Activated naive CD8-positive, alpha-beta T cell treated with anti-CD3 and anti-CD28 coated beads, Interleukin-2, amount 50 U/mL, for 16 hours (primary cell): ENCODE results near the gene FAM162B.
"Not testable (repeated sequence)": the region's sequence is repeated elsewhere in the genome, so short reads cannot be mapped to it uniquely, and the experiment has no call there.

Experiments
- DNase-seq: peaks from one replicate; pipeline ENCODE4 v3.0.0-alpha.2; 2020; ENCODE audit warnings: low read depth, low spot score

The FAM162B gene

DNA sequence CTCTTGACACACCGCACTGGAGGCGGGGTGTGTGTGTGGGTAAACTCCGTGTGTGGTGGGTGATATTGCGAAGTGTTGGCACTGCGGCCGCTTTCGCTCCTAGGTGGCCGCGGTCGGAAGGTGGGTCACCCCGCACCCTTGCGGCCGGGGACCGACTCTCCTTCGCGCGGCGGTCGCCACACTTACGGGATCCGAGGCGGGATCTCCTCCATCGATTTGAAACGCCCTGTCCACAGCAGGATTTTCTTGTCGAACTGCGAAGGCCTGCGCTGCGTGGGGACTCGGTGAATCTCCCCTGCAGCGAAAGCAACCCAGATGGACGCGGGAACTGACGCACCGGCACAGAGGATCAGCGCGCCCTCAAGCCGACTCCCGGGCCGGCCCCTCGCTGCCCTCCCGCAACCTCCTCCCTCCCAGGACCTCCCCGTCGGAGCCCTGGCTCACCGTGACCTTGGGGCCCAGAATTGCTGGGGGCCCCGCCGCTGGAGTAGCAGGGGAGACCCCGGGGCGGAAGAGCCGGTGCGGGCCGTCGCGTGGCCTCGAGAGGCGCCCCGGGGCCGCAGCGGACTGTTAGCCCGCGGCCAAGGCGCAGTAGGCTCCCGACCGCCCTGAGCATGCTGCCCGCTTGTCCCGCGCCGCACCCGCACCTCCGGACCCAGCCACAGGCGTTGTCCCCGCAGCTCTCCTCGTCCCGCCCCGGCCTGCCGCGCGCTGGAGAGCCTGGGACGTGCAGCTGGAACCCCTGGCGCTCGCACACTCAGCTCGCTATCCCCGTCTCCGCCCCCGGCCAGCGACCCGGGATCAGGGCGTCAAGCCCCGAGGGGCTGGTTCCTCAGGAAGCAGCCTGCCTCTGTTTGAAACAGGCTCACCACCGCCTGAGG is at the start of gene FAM162B:
Gene FAM162B (minus strand): TSS at position 759 of the 881 bp plus-strand sequence. CDS start 143 bp downstream, at position 616.
- no peak for DNase-seq

DNA sequence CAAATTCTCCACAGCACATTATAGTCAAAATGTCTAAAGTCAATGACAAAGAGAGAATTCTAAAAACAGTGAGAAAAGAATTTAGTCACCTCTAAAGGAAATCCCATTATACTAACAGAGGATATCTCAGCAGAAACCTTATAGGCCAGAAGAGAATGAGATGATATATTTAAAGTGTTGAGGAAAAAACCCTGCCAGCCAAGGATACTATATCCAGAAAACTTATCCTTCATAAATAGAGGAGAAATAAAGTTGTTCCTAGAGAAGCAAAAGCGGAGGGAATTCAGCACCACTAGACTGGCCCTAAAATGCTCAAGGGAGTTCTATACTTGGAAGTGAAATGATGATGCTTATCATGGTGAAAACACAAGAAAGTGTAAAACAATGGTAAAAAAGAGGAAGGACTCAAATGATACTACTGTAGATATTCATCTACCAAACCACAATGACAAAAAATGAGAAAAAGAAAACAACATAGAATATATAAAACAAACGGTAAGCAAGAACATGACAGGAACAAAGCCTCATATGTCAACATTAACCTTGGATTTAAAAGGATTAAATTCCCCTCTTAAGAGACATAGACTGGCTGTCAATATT is 46.6 kb upstream of the FAM162B start:
- no peak for DNase-seq

DNA sequence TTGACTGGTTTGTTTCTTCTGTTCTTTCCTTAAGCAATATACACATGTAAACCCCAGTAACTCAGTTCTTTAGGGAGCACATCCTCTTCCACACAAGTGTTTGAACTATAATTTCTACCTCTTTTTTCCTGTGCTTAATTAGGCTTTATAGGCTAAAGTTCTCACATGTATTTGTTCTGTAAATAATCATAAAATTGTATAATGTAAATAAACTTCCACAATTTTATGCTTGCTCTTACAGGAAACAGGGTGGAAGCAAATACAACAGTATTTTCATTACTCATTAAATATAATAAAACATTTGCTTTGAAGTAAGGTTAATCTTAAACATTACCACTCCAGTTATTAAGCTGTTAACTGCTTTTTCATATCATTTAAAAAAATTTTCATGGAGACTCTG is 36.5 kb upstream of the FAM162B start:
- DNase-seq, result no peak

DNA sequence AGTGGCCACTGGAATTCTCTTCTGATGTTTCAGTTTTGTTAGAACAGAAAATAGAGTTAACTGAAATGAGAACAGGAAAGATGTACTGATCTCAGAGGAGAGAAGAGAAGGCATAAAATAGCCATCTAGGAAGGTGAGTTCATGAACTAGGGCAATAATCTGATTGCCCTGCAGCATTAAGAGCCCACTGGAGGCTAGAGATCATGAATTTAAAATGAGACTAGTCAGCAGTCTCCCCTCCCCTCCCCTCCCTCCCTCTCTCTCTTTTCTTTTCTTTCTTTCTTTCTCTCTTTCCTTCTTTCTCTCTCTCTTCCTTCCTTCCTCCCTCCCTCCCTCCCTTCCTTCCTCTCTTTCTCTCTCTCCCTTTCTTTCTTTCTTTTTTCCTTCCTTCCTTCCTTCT is 34.4 kb upstream of the FAM162B start:
- no peak for DNase-seq

DNA sequence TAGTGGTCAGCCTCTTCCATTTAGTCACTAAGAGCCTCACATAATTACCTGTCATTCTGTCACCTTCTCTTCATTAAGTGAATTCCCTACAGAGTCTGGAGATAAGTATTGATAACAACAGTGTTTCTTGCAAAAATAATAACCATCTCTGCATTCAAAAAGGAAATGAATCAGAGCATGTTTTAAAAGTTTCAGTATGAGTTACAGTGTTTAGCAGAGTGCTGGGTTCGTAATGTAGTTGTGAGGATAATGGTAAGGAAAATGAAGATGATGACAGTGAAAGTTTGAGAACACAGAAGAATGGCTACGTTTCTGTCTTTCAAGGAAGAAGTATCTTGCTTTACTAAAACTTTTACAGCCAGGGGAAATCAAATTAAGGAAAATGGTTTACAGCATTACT is 32.1 kb upstream of the FAM162B start:
- no peak for DNase-seq

DNA sequence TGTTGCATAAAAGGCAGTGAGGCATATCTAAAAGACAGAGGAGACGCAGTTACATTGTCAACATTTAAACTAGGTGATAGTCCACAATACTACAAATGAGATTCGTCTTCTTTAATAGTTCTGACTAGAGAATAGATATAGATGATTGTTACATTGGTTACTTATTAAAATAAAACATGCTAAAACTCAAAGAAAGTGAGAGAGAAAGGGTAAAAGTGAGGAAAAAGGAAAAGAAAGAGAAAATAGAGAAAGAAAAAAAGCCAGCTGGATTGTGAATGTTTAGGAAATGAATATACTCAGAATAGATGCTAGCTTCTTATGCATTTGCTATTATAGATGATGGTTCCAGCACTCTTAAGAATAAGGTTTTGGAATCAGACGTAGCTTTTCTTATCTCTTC is 27.7 kb upstream of the FAM162B start:
- DNase-seq, result no peak

DNA sequence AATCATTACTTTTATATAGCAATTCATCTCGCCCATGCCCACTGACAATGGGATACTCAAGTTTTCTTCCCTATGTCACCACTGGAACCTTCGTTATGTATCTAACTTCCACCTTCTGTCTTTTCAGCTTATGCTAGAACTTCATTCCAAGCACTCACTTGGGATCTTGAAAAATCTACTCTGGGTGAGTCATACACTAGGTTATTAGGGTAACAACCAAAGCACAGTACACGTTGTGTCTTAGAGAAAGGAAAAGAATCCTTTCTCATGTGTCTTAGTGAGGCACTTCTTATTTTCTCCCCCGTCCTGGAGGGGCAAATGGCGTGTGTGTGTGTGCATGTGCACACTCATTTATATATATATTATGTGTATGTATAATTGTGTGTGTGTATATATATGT is 18.3 kb upstream of the FAM162B start:
- DNase-seq, result no peak

DNA sequence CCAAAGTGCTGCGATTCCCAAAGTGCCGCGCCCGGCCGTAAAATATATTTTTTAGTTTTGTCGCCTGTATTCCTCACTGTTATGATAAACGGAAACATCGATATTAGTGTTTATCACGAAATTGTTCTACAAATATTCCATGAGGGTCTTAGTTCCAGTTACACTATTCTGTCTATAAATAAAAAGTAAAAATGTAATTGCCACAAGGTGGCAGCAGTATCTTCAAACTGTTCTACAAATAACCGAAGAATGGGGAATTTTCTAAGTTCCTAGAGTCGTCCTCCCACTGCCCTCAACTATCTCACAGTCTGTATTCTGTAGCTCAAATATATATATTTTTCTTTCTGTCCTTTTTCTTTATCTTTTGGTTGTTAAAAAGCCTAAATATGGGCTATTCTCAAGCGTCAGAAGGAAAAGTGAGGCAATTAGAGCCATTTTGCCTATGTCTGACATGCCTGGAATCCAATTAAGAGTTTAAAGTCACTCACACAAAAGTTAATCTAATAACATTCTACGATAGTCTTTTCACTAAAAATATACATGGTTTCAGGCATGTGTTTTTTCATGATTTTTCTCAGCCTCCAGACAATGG is 14.2 kb upstream of the FAM162B start:
- no peak for DNase-seq

DNA sequence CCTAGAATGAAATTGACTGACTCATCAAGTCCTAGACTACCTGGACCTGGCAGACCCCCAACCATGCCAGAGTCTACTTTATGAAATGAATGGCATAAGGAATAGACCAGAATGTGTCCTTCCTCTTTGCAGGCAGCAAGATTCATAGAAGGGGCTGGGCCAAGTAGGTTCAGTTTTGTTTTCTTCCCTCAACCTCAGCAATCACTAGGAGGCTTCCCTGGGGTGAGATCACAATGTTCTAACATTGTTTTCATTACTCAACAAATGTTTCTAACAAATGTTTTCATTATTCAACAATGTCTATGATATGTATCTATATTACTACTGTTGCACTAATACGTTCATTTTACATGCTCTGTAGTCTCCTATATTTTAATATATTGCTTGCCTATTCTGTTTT is 8.4 kb upstream of the FAM162B start:
- DNase-seq, result no peak

DNA sequence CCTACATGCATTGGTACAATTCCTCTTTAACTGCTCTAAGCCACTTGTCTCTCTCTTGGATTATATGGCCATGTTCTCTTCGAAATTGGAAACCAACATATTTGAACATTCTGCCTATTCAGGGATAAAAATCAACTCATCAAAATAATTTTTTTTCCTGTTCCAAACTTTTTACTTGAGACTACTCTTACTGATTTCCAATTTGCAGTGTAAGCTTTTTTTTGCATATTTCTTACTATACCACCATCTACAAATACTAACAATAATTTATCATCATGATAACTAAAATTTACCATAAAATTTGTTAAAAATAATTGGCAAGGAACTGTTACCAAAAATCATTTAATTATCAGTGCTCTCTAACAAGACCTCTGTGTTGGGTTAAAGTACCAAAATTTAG is 6.9 kb upstream of the FAM162B start:
- DNase-seq, result no peak

DNA sequence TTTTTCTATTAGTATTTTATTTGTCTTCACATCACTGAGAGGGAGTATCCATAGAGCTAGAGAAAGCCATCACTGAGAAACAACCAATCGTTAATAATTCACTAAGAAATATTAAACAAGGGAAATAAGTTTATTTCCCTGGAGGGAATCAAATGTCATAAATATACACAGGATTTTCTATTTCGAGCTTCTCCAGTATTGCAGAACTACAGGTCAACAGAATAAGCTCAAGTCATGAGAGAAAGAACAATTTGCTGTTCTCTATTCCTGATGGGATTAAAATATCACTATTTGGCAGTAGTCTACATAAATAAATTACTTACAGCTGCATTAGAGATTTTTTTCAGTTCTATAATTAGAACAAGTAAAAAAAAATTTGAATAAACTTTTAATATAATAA is 2.2 kb upstream of the FAM162B start:
- no peak for DNase-seq

DNA sequence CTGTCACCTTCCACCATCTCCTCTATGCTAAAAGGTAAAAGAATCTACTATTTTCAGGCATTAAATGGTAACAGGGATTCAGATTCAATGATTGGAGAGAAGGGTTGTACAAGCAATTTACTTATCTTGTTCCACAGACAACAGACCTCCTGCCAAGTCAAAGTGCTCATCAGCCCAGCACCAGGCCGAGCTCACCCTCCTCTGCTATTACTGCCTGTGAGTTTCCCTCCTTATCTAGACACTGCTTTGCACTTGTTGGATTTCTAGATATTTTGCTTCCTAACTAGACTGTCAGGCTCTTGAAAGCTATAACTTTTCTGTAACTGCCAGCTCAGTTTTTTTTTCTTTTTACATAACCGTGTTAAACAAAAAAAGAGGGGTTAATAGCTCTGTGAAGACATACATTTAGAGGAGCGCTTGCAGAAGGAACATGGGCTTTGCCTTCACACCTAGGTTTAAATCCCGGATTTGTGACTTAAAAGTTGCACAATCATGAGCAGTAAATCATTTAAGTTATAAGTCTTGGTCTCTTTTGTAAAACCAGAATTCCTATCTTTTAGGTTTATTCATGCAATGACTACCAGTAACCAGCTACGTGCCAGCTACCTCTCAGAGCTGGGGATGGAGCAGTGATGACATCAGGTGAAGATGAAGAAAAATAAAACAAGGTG is 1.1 kb upstream of the FAM162B start:
- DNase-seq, result no peak

DNA sequence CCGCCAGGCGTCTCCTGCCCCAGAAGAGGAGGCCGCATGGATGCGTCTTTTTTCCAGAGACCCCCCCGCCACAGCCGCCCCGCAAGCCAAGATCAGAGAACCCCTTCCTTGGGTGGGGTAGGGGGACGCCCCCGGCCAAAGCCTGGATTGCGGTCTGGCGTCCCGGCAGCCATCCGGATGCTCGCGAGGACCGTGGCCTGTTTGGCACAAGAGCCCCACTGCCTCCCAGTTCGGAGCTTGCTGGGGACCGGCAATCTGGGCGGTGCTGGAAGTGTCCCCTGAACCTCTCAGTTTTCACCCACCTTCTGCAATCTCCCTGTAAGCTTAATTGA is 924 bp downstream of the FAM162B start:
- no peak for DNase-seq

DNA sequence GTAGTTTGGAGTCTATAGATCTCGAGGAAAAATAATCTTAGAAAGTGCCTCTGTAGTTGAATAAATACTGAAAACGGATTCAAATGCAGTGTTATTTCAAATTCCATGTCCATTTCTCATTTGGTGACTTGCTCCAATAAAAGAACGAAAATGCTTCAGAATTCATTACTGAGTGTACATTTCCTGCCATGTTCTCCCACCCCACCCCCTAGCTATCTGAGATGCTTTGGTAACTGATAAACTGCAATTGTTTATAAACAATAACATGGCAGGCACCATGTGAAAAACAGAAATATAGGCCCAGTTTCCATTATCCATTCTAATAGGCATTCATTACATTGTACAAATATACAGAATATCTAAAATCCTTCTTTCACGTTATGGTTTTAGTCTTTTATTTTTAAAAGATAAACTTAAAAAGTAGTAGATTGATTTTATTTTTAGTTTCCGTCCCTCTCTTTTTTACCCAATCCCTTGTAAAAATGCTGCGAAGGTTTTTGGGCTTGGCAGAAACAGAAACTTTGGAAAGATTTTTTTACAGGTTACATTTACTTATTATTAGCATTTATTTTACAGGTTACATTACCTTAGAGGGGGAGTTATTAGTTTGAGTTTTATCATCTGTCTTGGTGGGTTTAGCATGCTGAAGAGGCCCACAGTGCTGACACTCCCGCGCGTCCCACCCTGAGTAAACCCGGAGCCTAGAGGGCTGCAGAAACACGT is 1.5 kb downstream of the FAM162B start:
- DNase-seq, result no peak

DNA sequence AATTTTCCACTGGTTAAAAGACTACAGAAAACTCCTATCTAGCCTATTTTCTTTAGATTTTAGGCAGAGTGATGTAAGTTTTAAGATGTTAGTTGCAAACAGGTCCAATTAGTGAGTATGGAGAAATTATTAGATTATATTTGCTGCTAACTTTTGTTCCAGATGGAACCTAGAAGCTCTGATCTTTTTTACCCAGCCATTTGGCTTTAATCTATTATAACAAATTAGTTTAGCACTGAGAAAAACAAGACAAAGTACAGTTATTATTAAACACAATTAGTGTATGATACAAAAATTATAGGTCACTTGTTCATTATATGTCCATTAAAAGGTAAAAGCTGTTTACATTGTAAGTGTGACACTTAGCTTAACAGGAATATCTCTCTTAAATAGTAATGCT is 2.5 kb downstream of the FAM162B start:
- DNase-seq, result no peak

DNA sequence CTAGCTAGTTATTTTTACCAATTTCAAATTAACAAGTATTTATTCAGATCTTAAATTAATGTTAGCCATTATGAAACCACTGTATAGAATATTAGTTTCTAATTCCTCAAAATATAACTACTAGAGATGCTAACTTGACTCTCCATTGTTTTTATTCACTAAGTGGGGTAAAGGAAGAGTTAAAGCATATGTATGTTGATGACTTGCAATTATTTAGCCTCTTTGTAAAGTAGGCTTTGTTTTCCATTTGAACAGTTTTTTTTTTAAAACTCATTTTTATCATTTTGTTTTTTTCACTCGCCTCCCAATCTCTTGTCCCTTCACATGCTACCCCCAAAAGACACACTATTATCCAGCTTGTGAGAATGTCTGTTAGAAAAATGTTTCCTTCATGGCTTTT is 3.3 kb downstream of the FAM162B start:
- no peak for DNase-seq

DNA sequence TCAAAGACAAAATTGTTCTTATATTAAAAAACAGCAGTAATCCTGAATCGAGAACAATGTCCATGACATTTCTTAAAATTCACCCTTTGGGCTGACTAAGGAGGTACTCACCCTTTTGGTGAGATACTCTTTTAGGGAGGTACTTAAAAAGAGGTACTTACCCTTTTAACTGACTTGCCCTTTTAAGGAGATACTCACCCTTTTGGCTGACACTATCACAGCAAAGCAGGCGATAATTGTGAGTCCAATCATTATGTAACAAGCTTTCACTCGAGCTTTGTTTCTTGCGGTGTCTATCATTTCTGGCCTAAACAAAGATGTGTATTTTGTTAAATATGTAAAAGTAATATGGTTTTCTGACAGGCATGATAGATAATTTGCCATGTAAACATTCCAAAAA is 3.7 kb downstream of the FAM162B start:
- DNase-seq, result no peak

DNA sequence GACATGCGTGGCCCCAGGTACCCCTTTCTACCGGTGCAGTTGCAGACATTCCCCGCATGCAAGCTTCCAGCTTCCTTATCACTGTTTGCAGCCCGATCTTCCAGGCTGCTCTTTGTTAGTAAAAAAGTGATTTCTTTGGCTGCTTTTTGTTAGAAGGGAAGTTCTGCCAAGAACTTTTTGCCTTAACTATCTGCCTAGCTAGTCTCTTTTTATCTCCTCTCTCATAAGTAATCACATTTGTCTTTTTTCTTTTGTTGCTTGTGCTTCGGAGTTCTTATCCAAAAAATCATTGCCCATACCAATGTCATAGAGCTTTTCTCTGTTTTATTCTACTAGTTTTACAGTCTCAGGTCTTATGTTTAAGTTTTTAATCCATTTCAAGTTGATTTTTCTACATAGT is 20.3 kb downstream of the FAM162B start:
- no peak for DNase-seq

DNA sequence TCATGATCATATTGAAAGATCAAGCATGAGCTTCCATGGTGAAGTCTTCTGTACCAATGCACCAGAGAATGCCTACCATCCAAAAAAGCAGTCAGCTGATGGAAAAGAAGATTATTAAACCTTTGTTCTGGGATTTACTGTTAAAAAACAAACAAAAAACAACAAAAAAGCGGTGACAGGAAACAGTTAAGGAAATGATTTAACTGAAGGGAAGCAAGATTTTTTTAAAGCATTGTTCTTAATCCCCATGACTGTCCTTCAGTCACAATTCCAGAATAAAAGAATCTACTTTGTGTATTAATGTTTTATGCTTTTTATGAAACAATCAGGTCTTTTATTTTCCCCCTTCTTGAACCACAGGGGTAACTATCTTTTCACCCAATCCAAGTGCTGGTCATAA is 23.9 kb downstream of the FAM162B start:
- no peak for DNase-seq

DNA sequence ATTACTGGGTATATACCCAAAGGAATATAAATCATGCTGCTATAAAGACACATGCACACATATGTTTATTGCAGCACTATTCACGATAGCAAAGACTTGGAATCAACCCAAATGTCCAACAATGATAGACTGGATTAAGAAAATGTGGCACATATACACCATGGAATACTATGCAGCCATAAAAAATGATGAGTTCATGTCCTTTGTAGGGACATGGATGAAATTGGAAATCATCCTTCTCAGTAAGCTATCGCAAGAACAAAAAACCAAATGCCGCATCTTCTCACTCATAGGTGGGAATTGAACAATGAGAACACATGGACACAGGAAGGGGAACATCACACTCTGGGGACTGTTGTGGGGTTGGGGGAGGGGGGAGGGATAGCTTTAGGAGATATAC is 25.0 kb downstream of the FAM162B start:
- not testable (repeated sequence) for DNase-seq

DNA sequence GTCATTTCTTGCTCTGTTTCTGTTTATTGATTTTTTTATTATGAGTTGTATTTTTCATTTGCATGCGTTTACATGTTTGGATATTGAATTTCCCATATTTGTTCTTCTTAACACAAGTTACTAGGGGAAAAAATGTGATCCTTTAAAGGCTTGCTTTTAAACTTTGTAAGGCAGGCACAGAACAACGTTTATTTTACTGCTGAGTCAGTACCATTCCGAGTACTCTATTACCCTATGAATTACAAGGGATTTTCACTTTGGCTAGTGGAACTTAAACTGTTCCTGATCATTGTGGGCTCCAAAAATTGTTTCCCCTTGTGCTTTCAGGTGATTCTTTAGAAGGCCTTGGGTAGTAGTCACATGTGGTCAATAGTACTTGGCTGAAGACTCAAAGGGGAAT is 28.5 kb downstream of the FAM162B start:
- no peak for DNase-seq

DNA sequence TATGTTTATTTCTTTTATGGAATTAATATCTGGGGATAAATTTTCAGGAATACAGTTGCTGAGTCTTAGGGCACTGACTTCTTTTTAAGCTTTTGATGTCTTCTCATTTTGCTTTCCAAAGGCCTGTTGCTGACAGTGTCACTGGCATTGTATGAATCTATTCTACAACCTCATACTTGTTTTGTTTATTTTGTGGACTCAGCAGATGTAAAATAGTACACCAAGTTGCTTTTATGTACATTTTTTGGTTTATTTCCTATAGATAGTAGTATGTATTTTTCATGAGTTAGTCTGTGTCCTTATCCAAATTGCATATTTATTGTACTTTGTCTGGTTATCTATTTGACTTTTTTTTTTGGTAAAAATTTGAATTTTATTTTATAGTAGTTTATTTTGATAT is 35.0 kb downstream of the FAM162B start:
- no peak for DNase-seq
